Liver (tissue), 9 donors: ENCODE results near the gene ST6GALNAC3. TPM values are rescaled to one million over a fixed set of nuclear protein-coding genes. Genes with fewer than 3 reads are reported as not detected.

Experiments used
- DNase-seq: peaks from one replicate; pipeline ENCODE4 v3.0.0-alpha.2; 2017; ENCODE audit warnings: low spot score
- H3K27ac ChIP-seq, 2 donors: one replicate each; pipeline ENCODE4 v1.7.0; 2013; ENCODE audit warnings: inconsistent platforms in 2 of 2, low read length in 2 of 2, control low read depth in 1 of 2, low read depth in 1 of 2, mild to moderate bottlenecking in 1 of 2
- H3K27me3 ChIP-seq, 4 donors: one replicate each; pipeline versions ENCODE4 v1.6.1 to v1.7.0; 2013; ENCODE audit warnings: low read length in 3 of 4, inconsistent platforms in 1 of 4, mild to moderate bottlenecking in 1 of 4, moderate library complexity in 1 of 4; ENCODE audit not compliant: control insufficient read depth in 4 of 4, insufficient read depth in 4 of 4
- H3K36me3 ChIP-seq, 4 donors: one replicate each; pipeline versions ENCODE4 v1.6.1 to v1.7.0; 2013; ENCODE audit warnings: low read length in 3 of 4, mild to moderate bottlenecking in 3 of 4, low read depth in 1 of 4, moderate library complexity in 1 of 4; ENCODE audit not compliant: control insufficient read depth in 4 of 4, insufficient read depth in 3 of 4
- H3K4me1 ChIP-seq, 4 donors: one replicate each; pipeline versions ENCODE4 v1.6.1 to v1.7.0; 2013; ENCODE audit warnings: low read length in 3 of 4, mild to moderate bottlenecking in 3 of 4, moderate library complexity in 1 of 4; ENCODE audit not compliant: control insufficient read depth in 4 of 4, insufficient read depth in 4 of 4
- H3K4me3 ChIP-seq, 3 donors: one replicate each; pipeline versions ENCODE4 v1.6.1 to v1.7.0; 2013; ENCODE audit warnings: low read length in 3 of 3, control low read depth in 1 of 3, low read depth in 1 of 3, mild to moderate bottlenecking in 1 of 3
- H3K9ac ChIP-seq, 2 donors: one replicate each; pipeline ENCODE4 v1.7.0; 2013; ENCODE audit warnings: low read length in 2 of 2, mild to moderate bottlenecking in 2 of 2, moderate library complexity in 2 of 2, control low read depth in 1 of 2, low read depth in 1 of 2
- H3K9me3 ChIP-seq, 4 donors: one replicate each; pipeline versions ENCODE4 v1.6.1 to v1.7.0; 2013; ENCODE audit warnings: low read length in 3 of 4; ENCODE audit not compliant: control insufficient read depth in 4 of 4
- EGR1 ChIP-seq, 2 donors: IDR thresholded peaks; 2 replicates each; pipeline ENCODE4 v1.6.1; 2016 to 2018; ENCODE audit warnings: antibody characterized with exemption in 2 of 2, low read depth in 2 of 2
- FOXA1 ChIP-seq: IDR thresholded peaks from 2 replicates; pipeline ENCODE4 v1.6.1; 2016; ENCODE audit warnings: antibody characterized with exemption
- FOXA2 ChIP-seq: IDR thresholded peaks from 2 replicates; pipeline ENCODE4 v1.6.1; 2016; ENCODE audit warnings: antibody characterized with exemption
- GABPA ChIP-seq, 2 donors: IDR thresholded peaks in 1 of 2; conservative IDR thresholded peaks in 1 of 2; 2 replicates each; pipeline ENCODE4 v1.6.1; 2016; ENCODE audit warnings: antibody characterized with exemption in 2 of 2, mild to moderate bottlenecking in 1 of 2, moderate library complexity in 1 of 2
- HNF4A ChIP-seq, 2 donors: conservative IDR thresholded peaks; 2 replicates each; pipeline ENCODE4 v1.6.1; 2016; ENCODE audit warnings: antibody characterized with exemption in 2 of 2, mild to moderate bottlenecking in 2 of 2
- HNF4G ChIP-seq: IDR thresholded peaks from 2 replicates; pipeline ENCODE4 v1.6.1; 2016; ENCODE audit warnings: antibody characterized with exemption
- JUND ChIP-seq, 2 donors: IDR thresholded peaks; 2 replicates each; pipeline ENCODE4 v1.6.1; 2016; ENCODE audit warnings: antibody characterized with exemption in 2 of 2
- RAD21 ChIP-seq, 2 donors: IDR thresholded peaks; 2 replicates each; pipeline ENCODE4 v1.6.1; 2016; ENCODE audit warnings: antibody characterized with exemption in 2 of 2, mild to moderate bottlenecking in 2 of 2
- RXRA ChIP-seq, 2 donors: IDR thresholded peaks; 2 replicates each; pipeline ENCODE4 v1.6.1; 2017 to 2018; ENCODE audit warnings: antibody characterized with exemption in 2 of 2, mild to moderate bottlenecking in 1 of 2
- SP1 ChIP-seq: IDR thresholded peaks from 2 replicates; pipeline ENCODE4 v1.6.1; 2018; ENCODE audit warnings: antibody characterized with exemption, mild to moderate bottlenecking
- WGBS: extraction: QIAGEN DNeasy Blood & Tissue Kit; methylation state at CpG from one replicate; pipeline ENCODE4 v1.1.7; 2013; 5-methylcytosine and 5-hydroxymethylcytosine counted together
- polyA plus RNA-seq, 2 donors: library from polyadenylated mRNA; stranded (reverse) in 1 of 2; unstranded in 1 of 2; fragments of 200-250 nt in 1 of 2; fragments of >200 nt in 1 of 2; fragmentation: Nextera tagmentation in 1 of 2; extraction: Ambion mirVana in 1 of 2; gene quantifications; one replicate each; pipeline versions ENCODE4 v1.2.1 to v1.2.3, GENCODE V29; 2013 to 2015
- total RNA-seq, 2 donors: library from RNA; depleted of rRNA; stranded (reverse); fragments of >200 nt; gene quantifications; one replicate each; pipeline ENCODE4 v1.2.3, GENCODE V29; 2014
- TF ChIP-seq, protein P1 (sequence below): IDR thresholded peaks from 2 replicates; pipeline ENCODE4 v1.6.1; 2016; ENCODE audit warnings: antibody characterized with exemption
- TF ChIP-seq, protein P2 (sequence below): fragments of 150-350 bp; IDR thresholded peaks from 2 replicates; pipeline ENCODE4 v1.5.1; 2017; ENCODE audit warnings: improper control_type of control experiment, low read depth, low read length; ENCODE audit not compliant: missing input control
- TF ChIP-seq, protein P3 (sequence below): IDR thresholded peaks from 2 replicates; pipeline ENCODE4 v1.6.1; 2016; ENCODE audit warnings: antibody characterized with exemption, mild to moderate bottlenecking
- TF ChIP-seq, protein P4 (sequence below): IDR thresholded peaks from 2 replicates; pipeline ENCODE4 v1.6.1; 2016; ENCODE audit warnings: antibody characterized with exemption
- TF ChIP-seq, protein P5 (sequence below): IDR thresholded peaks from 2 replicates; pipeline ENCODE4 v1.6.1; 2016; ENCODE audit warnings: antibody characterized with exemption
- donor health status: healthy.
- donor health status: healthy.
- donor health status: healthy.
- donor health status: healthy.
- donor health status: healthy.

The ST6GALNAC3 gene
- total and polyA plus RNA-seq, 4 donors = 1.2 to 5.0 (median 3.2) TPM

DNA sequence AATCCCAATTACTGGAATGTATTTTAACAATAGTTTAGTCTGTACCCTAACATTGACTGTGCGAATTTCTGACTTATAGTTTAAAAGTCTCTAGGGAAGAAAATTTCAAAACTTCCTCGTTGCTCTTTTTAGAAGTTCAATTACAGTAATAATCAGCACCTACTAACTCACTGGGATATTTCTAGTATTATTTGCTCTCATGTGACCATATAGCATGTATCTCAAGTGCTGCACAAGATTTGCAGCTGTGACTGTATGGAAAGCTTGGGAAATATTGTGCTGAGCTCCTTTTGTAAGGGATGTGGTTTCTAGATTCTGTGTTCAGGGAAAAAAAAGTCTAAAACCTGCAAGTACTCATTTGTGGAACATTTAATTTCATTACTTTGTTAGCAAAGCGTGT, 153.1 kb downstream of the ST6GALNAC3 start:
- H3K9ac ChIP-seq = no peak overlapping the region
- H3K4me1 ChIP-seq = no peaks in the 10 kb centered on the region

More for the DNA sequence above, 153.1 kb downstream of the ST6GALNAC3 start:
- WGBS = 68% methylated on average over 3 of the region's 3 CpGs
- no peaks in the 10 kb centered on the region for H3K27me3 ChIP-seq
- no peak for TF ChIP-seq FOXA1
- no peak for TF ChIP-seq FOXA2
- no peak for TF ChIP-seq HNF4G
- no peak for TF ChIP-seq SP1
- TF ChIP-seq, protein P1, sequence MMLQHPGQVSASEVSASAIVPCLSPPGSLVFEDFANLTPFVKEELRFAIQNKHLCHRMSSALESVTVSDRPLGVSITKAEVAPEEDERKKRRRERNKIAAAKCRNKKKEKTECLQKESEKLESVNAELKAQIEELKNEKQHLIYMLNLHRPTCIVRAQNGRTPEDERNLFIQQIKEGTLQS = no peak
- no peak for TF ChIP-seq RXRA (IDR thresholded peaks at IDR 0.05)
- no peak for TF ChIP-seq RAD21 (IDR thresholded peaks at IDR 0.05)
- TF ChIP-seq, protein P2, sequence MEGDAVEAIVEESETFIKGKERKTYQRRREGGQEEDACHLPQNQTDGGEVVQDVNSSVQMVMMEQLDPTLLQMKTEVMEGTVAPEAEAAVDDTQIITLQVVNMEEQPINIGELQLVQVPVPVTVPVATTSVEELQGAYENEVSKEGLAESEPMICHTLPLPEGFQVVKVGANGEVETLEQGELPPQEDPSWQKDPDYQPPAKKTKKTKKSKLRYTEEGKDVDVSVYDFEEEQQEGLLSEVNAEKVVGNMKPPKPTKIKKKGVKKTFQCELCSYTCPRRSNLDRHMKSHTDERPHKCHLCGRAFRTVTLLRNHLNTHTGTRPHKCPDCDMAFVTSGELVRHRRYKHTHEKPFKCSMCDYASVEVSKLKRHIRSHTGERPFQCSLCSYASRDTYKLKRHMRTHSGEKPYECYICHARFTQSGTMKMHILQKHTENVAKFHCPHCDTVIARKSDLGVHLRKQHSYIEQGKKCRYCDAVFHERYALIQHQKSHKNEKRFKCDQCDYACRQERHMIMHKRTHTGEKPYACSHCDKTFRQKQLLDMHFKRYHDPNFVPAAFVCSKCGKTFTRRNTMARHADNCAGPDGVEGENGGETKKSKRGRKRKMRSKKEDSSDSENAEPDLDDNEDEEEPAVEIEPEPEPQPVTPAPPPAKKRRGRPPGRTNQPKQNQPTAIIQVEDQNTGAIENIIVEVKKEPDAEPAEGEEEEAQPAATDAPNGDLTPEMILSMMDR = no peak
- TF ChIP-seq, protein P3, sequence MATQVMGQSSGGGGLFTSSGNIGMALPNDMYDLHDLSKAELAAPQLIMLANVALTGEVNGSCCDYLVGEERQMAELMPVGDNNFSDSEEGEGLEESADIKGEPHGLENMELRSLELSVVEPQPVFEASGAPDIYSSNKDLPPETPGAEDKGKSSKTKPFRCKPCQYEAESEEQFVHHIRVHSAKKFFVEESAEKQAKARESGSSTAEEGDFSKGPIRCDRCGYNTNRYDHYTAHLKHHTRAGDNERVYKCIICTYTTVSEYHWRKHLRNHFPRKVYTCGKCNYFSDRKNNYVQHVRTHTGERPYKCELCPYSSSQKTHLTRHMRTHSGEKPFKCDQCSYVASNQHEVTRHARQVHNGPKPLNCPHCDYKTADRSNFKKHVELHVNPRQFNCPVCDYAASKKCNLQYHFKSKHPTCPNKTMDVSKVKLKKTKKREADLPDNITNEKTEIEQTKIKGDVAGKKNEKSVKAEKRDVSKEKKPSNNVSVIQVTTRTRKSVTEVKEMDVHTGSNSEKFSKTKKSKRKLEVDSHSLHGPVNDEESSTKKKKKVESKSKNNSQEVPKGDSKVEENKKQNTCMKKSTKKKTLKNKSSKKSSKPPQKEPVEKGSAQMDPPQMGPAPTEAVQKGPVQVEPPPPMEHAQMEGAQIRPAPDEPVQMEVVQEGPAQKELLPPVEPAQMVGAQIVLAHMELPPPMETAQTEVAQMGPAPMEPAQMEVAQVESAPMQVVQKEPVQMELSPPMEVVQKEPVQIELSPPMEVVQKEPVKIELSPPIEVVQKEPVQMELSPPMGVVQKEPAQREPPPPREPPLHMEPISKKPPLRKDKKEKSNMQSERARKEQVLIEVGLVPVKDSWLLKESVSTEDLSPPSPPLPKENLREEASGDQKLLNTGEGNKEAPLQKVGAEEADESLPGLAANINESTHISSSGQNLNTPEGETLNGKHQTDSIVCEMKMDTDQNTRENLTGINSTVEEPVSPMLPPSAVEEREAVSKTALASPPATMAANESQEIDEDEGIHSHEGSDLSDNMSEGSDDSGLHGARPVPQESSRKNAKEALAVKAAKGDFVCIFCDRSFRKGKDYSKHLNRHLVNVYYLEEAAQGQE = no peak
- TF ChIP-seq, protein P4, sequence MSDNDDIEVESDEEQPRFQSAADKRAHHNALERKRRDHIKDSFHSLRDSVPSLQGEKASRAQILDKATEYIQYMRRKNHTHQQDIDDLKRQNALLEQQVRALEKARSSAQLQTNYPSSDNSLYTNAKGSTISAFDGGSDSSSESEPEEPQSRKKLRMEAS = no peak
- TF ChIP-seq JUND (IDR thresholded peaks at IDR 0.05) = no peak
- TF ChIP-seq, protein P5, sequence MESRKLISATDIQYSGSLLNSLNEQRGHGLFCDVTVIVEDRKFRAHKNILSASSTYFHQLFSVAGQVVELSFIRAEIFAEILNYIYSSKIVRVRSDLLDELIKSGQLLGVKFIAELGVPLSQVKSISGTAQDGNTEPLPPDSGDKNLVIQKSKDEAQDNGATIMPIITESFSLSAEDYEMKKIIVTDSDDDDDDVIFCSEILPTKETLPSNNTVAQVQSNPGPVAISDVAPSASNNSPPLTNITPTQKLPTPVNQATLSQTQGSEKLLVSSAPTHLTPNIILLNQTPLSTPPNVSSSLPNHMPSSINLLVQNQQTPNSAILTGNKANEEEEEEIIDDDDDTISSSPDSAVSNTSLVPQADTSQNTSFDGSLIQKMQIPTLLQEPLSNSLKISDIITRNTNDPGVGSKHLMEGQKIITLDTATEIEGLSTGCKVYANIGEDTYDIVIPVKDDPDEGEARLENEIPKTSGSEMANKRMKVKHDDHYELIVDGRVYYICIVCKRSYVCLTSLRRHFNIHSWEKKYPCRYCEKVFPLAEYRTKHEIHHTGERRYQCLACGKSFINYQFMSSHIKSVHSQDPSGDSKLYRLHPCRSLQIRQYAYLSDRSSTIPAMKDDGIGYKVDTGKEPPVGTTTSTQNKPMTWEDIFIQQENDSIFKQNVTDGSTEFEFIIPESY = no peak
- no peak for TF ChIP-seq HNF4A (conservative IDR thresholded peaks at IDR 0.05)
- TF ChIP-seq EGR1 (IDR thresholded peaks at IDR 0.05; ENCODE audit: low read depth in 2 of 2) = no peak
- no peak for TF ChIP-seq GABPA (IDR thresholded peaks at IDR 0.05 in 1 of 2, conservative IDR thresholded peaks at IDR 0.05 in 1 of 2)
- no peak overlapping the region for H3K27ac ChIP-seq
- no peaks in the 10 kb centered on the region for H3K36me3 ChIP-seq
- no peak overlapping the region for H3K4me3 ChIP-seq
- DNase-seq = no peak
- H3K9me3 ChIP-seq = no peaks in the 10 kb centered on the region
